Fibroblast of the conjunctiva (primary cell): ENCODE measurements around the gene DLX6.

Experiments used
- DNase-seq: peaks from one replicate; pipeline ENCODE4 v3.0.0-alpha.2; 2010; ENCODE audit warnings: low read depth

Gene DLX6

DNA sequence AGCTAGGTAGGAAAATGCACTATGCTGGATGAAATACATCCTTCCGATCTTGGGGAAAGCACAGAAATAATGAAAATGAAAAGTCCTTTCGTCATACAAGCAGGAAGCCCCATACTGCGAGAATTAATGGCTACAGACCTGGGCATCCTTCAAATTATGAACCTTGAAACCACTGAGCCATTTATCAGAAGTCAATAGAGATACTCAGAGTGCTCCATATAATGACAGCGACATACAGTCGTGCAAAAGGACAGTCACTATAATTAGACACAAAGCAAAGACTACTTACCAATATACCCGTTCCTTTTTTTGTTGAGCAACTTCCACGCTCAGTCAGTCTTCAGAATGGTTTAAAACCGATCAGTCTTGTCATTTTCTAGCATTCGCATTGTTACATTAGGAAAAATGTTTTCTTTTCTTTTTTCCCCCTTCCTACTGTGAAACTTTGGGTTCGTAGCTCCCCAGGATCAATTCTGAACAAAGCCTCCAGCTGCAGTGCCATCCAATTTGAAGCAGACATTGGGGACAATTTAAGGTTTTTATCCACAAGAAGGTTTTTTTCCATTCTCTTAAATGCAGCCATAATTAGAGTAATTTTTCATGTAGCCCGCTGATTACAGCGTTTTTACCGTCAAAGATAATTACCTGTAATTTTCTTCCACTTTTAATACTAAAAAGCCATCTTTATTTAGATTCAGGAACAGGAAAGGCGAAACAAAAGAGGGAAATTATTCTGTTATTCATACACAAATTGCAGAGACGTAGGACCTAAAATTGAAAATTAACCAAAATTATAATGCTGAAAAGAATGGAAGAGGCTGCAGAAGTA, 6.4 kb downstream of the DLX6 start:
- no peak for DNase-seq

DNA sequence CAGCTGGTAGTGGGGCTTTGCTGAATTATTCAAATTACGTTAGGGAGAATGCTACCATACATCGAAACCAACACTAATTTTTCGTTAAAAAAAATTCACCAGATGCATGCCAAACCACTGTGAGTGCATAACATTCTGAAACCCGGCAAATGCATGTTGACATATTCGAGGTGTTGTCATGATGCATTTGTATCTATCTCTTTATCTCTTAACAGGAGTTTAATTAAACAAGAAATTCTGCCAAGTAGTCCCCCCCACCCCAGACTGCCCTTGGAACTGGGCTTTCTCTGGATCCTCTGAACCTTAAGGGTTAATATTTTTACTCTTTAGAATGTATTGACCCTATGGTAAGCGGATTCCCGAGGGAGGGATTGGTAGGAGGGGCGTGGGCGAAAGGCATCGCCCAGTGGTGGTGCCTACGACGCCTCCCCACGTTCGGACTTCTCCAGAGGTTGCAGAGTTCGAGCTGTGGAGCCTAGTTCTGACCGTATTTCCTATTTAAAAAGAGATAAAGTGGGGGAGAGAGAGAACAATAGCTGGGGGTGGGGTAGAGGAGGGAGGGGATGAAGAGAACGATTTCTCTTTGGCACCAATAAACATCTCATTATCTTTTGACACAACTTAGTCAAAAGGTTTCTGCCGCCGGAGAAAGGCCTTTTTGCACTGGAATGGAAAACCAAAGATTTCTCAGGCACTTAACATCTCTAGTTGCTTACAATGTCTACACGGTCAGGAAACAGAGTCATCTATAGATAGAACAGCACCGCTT, 7.2 kb downstream of the DLX6 start:
- no peak for DNase-seq

DNA sequence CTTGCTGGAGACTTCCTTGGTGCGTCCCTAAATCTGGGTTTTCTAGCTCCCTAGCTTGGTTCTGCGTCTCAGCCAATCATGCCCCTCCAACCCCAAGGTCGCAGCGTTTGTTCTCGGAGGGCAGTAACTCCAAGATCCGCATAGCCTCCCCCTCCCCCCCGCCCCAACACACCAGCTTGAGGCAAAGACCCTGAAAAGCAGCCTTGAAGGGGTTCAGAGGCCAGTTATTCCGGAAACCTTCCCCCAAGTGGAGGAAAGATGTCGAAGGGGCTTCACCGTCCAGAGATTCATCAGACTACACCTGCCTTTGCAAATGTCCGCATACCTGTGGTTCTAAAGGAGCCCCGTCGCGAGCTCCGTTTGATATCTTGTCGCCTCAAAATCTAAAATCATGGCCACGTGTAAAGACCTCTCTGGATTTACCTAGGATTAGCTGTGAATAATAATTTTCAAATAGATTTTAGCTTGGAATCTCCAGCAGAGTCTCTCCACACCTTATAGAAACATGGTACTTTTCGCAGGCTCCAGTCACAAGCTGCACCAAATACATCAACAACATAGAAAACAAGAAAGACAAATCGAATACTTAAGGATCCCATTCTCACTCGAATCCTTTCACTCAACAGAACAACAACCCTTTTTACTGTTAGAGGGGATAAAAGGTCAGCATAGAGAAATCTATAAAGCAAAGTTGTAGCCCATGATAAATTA, 7.9 kb downstream of the DLX6 start:
- DNase-seq = no peak

DNA sequence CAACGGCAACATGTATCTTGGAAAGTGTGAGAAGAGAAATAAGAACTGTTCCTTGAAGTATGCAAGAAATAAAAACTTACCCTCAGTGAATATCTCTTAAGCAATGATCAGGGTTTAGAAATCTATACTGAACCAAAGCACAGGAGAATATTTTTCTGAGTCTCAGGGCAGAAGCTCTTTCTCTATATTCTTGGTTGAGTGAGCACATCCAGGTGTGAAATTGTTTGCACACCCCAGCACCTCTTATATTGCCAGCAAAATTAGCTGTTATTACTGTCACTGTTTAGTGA, 8.4 kb downstream of the DLX6 start:
- no peak for DNase-seq

DNA sequence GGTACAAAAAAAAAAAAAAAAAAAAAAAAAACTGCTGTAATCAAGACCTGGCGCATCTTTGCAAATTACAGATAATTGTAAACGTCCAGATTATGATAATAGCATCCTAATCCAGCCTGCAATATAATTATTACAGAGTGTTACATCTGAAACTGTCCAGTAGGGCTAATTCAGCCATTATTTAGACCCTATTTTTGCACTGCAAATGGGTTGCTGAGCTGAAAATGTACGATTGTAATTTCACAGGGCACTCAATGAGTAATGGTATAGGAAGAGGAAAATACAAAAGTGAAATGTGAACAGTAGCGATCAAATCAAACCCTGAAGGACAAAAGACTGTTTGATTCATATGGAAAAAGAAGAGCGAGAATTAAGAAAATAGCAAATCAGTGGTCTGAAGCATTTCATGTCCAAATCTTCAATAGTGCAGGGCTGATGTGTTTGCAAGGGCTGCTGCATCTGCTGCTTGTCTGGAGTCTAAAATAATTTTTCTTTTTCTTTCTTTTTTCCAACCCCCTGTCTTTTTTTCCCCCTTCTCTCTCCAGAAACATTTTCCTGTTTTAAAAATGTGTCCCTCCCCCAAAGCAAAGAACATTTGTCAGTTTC, 8.9 kb downstream of the DLX6 start:
- no peak for DNase-seq

DNA sequence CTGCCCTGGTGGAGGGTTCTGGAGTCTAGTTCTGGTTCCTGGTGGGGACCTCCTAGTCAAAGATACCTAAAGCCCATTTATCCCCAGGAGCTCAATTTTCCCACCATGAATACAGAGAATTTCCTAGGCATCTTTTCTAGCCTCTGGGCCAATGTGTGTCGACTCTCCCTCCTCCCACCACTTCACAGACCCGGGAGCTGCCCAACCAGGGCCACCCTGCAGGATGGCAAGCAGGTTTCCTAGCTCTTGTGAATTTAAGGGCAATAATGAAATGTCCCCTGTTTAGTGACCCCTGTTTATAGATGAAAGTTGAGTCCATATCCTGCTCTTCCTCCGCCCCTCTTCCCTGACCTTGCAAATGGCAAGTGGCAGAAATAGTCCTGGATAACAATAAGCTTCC, 9.9 kb downstream of the DLX6 start:
- DNase-seq = no peak

DNA sequence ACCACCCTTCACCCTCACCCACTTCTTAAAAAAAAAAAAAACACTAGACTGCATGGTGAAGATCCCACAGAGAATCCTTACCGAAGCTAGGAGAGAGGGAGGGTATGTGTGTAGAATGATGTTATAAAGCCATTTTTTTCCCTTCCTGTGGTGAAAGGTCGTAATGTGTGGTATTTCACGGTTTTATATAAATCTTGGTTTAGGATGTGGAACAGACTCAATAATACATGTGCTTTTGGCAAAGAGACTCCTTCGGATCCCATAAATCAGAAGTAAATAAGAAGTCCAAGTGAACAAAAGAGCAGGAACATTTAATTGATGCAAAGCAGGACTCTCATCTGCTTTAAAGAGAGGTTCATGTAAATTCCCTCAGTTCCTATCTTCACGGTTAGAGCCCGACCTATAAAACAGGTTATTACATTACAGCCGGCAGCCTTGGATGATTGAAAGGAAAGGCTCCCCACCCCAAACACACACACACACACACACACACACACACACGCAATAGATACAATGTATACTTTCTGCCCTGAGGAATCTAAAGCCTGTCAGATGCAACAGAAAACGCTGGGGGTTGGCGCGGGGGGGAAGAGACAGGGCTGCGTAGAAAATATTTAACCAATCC, 10.5 kb downstream of the DLX6 start:
- DNase-seq = no peak

DNA sequence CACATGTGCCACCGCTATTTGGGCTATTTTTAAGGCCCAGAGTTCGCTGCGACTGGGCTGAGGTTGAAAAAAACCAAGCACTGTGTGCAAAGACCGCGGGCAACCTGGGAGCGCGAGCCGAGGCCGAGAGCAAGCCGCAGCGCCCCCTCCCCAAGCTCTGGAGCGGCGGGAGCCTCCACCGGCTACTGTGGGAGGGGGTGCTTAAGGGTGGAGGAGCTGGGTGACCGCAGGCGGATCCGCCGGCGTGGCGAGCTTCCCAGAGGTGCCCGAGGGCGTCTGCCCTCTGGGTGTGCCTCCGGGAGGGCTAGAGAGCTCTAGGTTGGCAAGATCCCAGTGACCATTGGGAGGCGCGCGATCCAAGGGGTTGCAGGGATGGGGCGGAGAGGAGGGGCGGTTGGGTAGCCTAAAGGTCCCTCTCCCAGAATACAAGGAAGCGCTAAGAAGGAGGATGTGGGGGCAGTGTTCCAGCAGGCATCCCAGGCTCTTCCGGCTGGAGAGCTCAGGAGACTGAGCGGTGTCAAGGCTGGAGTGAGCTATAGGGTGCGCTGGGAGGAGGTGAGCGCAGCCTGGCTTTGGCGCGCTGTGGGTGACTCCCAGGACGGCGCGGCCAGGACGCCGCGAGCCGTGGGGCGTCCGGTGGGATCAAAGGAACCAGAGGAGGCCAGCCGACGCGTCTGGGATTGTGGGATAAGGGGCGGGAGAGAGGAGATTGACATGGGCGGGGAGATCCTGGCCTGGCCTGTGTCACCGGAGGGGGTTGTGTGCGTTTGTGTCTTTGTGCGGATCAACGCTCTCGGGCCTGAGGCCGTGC, 11.2 kb downstream of the DLX6 start:
- DNase-seq = no peak

DNA sequence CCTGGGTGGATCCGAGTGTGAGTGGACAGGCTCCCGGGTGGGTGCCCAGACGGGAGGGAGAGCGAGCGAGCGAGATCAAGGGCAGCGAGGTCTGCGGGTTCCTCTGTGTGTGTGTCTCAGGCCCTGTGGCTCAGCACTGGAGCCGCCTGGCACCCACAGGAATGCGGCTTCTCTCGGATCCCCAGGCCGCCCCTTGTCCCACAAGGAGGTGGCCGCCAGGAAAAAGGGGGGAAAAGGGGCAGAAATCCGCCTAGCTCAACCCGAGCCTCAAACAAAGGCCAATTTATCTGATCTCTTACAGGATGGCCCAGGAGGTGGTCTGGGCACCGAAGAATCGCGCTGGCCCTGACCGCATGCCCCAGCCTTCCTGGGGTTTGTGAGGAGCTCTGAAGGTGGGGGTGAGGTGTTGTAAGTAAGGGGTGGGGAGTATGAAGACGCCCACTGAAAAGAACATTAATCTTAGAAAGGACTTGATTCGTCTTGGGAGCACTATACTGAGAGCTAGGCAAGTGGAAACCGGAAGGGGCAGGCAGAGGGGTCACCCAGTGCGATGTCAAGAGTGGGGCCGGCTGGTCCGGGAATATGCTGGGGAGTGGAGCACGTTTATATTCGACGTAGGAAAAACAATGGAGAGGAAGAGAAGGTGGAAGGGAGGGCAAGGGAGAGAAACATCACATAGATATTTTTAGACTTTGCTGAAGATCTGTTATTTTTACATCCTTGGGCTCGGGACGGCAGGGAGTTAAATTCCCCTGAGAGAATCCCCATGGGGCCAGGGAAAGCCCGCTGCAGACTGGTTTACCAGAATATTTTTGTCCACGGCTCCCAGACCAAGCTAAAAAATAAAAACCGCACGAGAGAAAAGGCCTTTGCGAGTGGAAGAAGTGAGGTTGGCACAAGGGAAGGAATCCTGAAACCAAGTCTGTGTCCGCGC, 12.1 kb downstream of the DLX6 start:
- DNase-seq = no peak

DNA sequence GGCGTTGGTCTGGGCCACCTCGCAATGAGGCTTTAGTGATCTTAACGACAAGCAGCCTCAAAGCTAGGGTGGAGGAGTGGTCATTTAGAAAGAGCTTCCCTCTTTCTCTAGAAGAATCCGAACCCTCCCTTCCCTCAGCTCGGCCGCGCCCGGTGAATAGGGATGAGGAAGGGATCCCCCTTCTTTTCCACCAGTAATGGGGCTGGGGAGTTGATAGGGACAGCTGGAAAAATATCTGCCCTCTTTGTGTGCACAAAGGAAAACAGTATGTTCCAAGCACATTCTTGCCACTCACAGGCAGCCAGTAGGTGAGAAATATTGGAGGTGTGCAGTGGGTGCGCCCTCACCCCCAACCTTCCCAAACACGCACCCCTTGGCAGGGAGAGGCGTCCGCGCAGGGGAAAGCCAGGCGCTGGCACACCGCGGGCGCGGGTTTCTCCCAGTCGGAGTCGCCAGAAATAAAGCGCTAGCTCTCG, 12.8 kb downstream of the DLX6 start:
- no peak for DNase-seq

DNA sequence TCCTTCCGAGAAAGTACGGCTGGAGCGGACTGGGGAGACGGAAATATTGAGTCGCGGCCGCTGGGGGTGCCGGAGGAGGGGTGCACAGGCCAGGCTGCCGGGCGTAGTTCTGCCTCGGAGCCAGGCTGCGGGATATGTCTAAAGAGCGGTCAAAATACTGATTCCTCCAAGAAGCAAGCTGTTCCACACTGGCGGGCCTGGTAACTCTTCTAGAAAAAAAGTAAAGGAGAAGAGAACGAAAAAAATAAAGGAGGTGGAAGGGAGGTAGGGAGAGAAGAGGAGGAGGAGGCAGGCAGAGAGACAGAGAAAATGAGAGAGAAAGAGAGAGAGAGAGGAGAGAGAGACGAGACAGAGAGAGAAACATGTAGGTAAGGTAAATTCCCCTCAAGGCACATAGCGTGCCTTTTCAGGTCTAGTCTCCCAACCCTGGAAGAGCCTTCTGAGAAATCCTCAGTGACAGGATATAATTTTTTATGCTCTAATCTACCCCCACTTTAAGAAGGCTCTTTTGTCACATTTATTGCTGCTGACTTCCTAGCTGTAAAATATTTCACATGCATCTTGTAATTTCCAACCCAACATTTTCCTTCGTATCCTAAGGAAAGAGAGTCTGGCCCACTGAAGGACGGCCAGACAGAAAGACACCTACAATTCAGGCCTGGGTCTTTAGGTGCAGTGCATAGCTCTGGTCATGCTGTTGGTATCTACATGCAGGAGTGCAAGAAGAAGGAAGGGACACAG, 13.6 kb downstream of the DLX6 start:
- no peak for DNase-seq

DNA sequence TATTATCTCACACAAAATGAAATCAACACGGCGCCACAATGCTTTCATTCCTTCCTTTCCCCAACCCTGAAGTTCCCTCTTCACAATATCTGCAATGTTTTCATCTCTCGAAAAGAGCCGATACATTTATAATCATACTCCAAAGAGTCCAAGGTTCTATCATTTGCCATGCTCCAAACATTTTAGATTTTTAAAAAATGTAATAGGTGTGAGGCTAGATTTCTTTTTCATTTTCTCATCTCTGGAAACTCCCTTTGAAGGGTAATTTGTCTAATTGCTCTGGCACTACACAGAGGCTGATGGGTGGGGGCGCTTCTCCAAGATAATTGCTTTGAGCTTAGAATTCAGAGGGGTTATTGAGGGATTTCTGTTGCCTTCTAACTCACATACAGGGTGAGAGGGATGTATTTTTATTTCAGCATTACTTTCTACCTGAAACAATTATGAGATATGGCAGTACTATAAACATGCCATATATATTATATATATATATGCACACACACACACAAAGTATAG, 14.4 kb downstream of the DLX6 start:
- DNase-seq = no peak

DNA sequence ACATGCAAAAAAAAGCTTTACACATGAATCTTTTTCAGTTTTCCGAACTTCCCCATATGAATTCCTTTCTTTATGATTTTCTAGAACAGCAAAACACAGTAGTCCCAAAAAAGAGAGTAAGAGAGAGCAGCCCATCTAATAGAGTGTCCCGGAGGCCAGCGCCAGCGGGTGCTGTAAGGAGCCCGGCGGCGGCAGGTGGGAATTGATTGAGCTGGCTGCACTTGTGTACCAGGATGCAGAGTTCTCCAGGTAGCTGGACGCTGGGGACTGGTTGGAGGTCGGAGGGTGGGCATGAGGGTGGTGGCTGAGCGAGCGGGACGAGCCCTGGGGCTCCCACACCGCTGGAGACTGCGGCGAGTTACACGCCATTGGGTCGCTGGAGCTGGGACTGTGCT, 15.2 kb downstream of the DLX6 start:
- DNase-seq = no peak

DNA sequence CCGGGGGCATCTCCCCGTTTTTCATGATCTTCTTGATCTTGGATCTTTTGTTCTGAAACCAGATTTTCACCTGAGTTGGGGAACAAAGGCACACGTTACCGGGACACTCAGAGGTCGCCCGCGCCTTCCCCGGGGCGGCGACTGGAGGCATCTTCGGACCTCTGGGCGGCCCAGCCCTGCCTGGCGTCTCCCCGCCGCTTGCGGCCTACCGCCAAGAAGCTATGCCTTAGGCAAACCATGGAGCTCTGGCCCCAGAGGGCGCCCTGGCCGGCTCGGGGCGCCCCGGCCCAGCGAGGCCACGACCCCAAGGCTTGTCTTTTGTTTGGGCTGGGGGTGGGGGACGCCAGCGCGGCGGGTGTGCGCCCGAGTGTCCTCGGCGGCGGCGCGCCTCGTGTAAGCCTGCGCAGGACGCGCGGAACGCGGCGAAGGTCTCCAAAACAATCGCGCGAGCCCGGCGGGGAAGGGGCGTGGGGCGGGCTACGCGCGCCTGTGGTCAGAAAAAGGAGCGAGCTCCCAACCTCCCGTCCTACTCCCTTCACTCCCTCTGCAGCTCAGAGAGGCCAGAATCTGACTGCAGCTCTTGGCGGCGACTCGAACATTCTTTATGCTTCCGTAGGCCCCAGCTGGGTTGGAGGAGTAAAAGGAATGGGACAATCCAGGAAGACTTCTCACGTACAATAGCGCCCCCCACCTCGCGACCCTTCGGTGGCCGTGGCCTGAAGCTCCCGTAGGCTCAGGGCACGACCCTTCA, 15.8 kb downstream of the DLX6 start:
- no peak for DNase-seq

DNA sequence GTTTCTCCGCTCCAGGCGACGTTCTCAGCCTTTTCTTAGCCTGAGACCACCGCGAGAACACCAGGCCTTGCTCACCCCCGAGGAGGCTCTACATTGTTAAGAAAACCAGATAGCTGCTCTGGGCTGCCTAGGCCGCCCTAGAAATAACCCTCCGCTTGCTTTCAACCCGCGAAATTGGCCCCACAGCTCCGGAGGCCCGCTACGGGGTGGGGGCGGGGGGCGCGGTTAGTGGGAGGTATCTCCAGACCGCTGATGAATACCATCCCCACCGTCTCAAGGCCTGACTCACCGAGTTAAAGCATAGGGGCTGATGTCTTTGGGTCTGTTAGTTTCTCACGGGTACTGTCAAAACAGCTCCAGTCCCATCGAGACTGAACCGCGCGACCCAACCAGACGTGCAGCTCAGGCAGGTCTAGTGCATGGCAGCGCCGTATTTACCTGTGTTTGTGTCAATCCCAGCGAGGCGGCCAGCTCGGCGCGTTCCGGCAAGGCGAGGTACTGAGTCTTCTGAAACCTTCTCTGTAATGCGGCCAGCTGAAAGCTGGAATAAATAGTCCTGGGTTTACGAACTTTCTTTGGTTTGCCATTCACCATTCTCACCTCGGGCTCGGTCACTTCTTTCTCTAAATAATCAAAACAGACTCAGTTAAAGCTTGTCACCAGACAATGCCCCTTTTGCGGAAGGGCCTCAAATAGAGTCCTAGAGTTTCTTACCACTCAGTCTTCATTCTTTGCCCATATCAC, 16.6 kb downstream of the DLX6 start:
- no peak for DNase-seq

DNA sequence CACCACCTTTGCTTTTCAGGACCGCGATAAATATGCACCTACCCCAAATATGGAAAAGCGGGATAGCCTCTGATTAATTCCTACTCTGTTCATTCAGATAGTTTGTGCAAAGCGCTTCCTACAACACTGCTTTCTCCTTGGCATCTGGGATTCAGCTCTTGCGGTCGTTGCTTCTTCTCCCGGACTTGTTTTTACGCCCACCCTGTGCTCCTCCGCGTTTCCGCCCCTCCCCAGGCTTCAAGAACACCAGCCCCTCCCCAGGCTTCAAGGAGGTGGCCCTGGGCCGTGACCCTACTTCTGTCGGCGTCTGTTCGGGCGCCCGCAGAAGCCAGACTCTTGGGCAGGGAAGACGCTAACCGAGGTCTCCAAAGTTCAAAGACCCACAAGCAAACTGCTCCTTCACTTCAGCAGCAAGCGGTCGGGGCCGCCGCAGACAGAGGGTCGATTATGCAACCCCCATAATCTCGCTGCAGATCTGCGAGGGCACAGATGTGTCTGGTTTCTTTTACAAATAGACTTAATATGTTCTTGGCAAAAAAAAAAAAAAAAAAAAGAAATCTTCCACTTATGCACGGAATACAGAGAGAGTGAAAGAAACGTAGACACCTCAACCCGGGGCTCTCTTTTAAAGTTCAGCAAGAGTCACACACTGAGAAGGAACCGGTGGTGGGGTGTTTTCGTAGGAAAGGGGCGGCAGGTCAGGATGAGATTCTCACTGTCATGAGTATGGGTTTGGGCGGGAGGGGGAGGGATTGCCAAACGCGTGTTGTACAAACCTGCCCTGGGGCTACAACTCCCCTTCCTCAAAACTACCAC, 17.3 kb downstream of the DLX6 start:
- no peak for DNase-seq
